ENCODE results near the gene EXTL2. TPM values are rescaled to one million over a fixed set of nuclear protein-coding genes. Genes with fewer than 3 reads are reported as not detected.

Gene EXTL2, protein sequence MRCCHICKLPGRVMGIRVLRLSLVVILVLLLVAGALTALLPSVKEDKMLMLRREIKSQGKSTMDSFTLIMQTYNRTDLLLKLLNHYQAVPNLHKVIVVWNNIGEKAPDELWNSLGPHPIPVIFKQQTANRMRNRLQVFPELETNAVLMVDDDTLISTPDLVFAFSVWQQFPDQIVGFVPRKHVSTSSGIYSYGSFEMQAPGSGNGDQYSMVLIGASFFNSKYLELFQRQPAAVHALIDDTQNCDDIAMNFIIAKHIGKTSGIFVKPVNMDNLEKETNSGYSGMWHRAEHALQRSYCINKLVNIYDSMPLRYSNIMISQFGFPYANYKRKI
- total RNA-seq (2021) (23.1 and 24.1 TPM in 2 replicates), Bru-seq, nascent RNA (percentile 77 among the genes with signal in this experiment), BruChase-seq, experiment 1, labeled RNA remaining after a 2-hour chase (percentile 89 among the genes with signal in this experiment), BruChase-seq, experiment 2, labeled RNA remaining after a 6-hour chase (percentile 83 among the genes with signal in this experiment)
- long read RNA-seq, transcript EXTL2-202 (5 exons, 3,985 nt), result major isoform, 26 of 51 reads
- long read RNA-seq, partial matches to known transcripts, result 3 of 51 reads
- long read RNA-seq, other reads (novel, unspliced or antisense), result 18 of 51 reads

DNA sequence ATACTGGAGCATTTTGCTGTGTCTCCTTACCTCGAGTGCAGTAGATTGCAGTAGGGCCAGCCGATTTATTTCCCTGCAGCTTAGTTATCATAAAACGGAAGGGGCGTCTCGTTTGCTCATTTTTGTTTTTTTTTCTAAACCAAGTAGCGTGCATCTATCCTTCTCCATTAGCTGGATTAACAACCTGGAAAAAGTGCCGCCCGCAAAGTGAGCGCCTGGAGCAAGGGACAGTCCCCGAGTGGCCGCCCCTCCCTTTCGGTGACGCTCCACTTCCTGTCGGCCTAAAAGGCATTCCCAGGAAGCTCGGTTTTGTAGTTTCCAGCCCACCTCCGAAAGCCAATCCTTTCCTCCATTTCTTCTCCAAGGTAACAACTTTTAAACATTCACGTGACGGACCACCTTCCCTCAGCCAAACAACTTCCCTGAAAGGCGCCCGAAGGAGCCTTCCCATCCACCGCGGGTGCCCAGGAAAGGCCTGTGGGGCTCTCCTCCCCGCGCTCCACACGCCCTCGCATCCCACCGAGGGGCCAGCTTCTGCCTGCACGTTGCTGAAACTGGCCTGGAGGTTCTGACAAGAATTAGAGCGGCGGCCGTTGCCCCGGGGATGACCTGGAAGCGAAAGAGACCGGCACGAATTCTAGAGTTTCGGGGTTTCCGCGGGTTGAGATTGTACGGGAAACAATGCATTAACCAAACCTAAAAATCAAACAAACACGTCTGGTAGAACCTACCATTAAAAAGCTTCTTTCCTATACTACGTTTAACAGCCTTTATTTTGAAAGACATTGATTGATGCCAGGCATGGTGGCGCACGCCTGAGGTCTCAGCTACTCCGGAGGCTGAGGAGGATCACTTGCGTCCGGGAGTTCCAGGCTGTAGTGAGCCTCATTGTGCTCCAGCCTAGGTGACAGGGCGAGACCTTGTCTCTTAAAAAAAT lies at the start of gene EXTL2:
TSS of gene EXTL2 (minus strand) at position 240 of the 937 bp plus-strand sequence. CDS start 6,085 bp downstream, outside the sequence.
- H3K9me3 ChIP-seq (ENCODE audit: low read depth, low read length, poor library complexity, severe bottlenecking), result peaks cover 5% of the 10 kb centered on the region
- CTCF ChIA-PET, result interaction anchor here (0.5 kb wide), 1 partner anchor 27 kb away, joined by 9 read pairs; no protein-coding TSS in a partner anchor
- H3K27ac ChIP-seq (ENCODE audit: low read depth, low read length, poor library complexity, severe bottlenecking), result peak within 1 kb of the TSS; percentile 87
- H3K4me3 ChIP-seq (ENCODE audit: low read depth, low read length, poor library complexity, severe bottlenecking), result peak within 1 kb of the TSS; percentile 82
- peak; percentile 95 for DNase-seq (ENCODE audit: low spot score)
- TF ChIP-seq, protein P1, sequence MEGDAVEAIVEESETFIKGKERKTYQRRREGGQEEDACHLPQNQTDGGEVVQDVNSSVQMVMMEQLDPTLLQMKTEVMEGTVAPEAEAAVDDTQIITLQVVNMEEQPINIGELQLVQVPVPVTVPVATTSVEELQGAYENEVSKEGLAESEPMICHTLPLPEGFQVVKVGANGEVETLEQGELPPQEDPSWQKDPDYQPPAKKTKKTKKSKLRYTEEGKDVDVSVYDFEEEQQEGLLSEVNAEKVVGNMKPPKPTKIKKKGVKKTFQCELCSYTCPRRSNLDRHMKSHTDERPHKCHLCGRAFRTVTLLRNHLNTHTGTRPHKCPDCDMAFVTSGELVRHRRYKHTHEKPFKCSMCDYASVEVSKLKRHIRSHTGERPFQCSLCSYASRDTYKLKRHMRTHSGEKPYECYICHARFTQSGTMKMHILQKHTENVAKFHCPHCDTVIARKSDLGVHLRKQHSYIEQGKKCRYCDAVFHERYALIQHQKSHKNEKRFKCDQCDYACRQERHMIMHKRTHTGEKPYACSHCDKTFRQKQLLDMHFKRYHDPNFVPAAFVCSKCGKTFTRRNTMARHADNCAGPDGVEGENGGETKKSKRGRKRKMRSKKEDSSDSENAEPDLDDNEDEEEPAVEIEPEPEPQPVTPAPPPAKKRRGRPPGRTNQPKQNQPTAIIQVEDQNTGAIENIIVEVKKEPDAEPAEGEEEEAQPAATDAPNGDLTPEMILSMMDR (conservative IDR thresholded peaks at IDR 0.05; ENCODE audit: low read depth, low read length), result no peak
- no peak for TF ChIP-seq EZH2 (IDR thresholded peaks at IDR 0.05; ENCODE audit: borderline replicate concordance, low read depth, low read length, poor library complexity, severe bottlenecking)
- peaks cover 13% of the 10 kb centered on the region for H3K36me3 ChIP-seq (ENCODE audit: insufficient read depth, low read length, poor library complexity, severe bottlenecking)
- intact Hi-C loops (cut with micrococcal nuclease; ENCODE audit: unreplicated experiment), result no loop called here
- POLR2A ChIA-PET (ENCODE audit: low non-redundant PET), result interaction anchor here (0.6 to 0.7 kb wide), 2 partner anchors 9 to 831 kb away, joined by 3 read pairs; no protein-coding TSS in a partner anchor
- peaks cover 19% of the 10 kb centered on the region for H3K4me1 ChIP-seq (ENCODE audit: insufficient read depth, low read length, poor library complexity, severe bottlenecking)
- H3K27me3 ChIP-seq (replicated peaks; ENCODE audit: insufficient read depth, low read depth, low read length, poor library complexity), result no peaks in the 10 kb centered on the region
- no TSS peak for BruUV-seq (replicated peaks)

DNA sequence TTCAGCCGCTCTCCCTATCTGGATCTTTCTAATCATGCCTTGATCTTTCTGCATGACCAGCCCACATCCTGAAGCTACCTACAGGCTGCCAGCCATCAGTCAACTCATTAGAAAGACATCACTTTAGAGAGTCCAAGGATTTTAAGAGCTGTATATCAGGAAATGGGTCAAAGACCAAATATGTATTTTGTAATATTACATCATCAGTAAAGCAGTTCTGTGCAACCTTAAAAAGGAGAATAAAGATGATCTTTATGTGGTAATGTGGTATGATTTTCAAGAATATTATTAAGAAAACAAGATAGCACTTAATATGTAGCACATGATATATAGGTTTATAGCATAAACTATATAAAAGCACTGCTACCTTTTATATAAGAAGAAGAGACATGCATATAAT lies 48.9 kb upstream of the EXTL2 start:
- TF ChIP-seq, protein P1 (conservative IDR thresholded peaks at IDR 0.05; ENCODE audit: low read depth, low read length), result no peak
- TF ChIP-seq EZH2 (IDR thresholded peaks at IDR 0.05; ENCODE audit: borderline replicate concordance, low read depth, low read length, poor library complexity, severe bottlenecking), result no peak
- ChIA-PET POLR2A (ENCODE audit: low non-redundant PET) (no interaction called here), CTCF (no interaction called here)
- no TSS peak for BruUV-seq (replicated peaks)
- intact Hi-C loops (cut with micrococcal nuclease; ENCODE audit: unreplicated experiment), result no loop called here
- peaks cover 5% of the 10 kb centered on the region for H3K36me3 ChIP-seq (ENCODE audit: insufficient read depth, low read length, poor library complexity, severe bottlenecking)
- DNase-seq (ENCODE audit: low spot score), result no peak
- no peaks in the 10 kb centered on the region for H3K27me3 ChIP-seq (replicated peaks; ENCODE audit: insufficient read depth, low read depth, low read length, poor library complexity)
- no peak overlapping the region for H3K27ac ChIP-seq (ENCODE audit: low read depth, low read length, poor library complexity, severe bottlenecking)
- no peaks in the 10 kb centered on the region for H3K4me1 ChIP-seq (ENCODE audit: insufficient read depth, low read length, poor library complexity, severe bottlenecking)
- no peaks in the 10 kb centered on the region for H3K9me3 ChIP-seq (ENCODE audit: low read depth, low read length, poor library complexity, severe bottlenecking)
- no peak overlapping the region for H3K4me3 ChIP-seq (ENCODE audit: low read depth, low read length, poor library complexity, severe bottlenecking)

Measured in A673 (cell line).